ENCODE measurements around the gene PTPRD.

DNA sequence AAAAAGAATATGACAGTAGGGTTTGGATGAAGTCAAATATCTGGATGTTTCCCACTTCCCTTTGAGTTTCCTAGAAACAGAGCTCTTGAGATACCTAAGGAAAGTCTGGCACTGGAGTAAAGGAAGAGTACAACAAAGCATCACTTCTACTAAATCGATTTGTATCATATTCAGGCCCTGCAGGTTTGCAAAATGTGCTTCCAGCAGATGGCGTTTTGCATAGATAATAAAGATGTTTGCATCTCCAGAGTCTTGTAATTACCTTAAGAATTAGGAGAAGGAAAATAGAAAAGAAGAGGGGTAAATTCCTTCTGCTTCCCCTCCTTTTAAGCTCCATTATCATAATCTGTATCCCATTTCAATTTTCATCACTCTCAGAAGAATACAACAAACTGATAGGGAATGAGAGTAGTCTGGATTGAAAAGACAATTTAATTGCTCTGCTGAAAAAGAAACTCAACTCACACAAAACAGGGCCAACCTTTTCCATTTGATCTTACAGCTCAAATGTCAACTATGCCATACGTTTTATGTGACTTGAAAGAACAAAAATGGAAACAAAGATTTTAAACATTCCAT lies 380.4 kb downstream of the PTPRD start:
- TF ChIP-seq, protein P1, sequence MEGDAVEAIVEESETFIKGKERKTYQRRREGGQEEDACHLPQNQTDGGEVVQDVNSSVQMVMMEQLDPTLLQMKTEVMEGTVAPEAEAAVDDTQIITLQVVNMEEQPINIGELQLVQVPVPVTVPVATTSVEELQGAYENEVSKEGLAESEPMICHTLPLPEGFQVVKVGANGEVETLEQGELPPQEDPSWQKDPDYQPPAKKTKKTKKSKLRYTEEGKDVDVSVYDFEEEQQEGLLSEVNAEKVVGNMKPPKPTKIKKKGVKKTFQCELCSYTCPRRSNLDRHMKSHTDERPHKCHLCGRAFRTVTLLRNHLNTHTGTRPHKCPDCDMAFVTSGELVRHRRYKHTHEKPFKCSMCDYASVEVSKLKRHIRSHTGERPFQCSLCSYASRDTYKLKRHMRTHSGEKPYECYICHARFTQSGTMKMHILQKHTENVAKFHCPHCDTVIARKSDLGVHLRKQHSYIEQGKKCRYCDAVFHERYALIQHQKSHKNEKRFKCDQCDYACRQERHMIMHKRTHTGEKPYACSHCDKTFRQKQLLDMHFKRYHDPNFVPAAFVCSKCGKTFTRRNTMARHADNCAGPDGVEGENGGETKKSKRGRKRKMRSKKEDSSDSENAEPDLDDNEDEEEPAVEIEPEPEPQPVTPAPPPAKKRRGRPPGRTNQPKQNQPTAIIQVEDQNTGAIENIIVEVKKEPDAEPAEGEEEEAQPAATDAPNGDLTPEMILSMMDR (conservative IDR thresholded peaks at IDR 0.05; ENCODE audit: low read depth, low read length) = peak; percentile 49; the same call in 1 of the 2 replicates
- TF ChIP-seq EZH2 (IDR thresholded peaks at IDR 0.05; ENCODE audit: borderline replicate concordance, low read depth, low read length, poor library complexity, severe bottlenecking) = no peak
